Muscle layer of colon (tissue), 2 donors: ENCODE measurements around the gene SPATS2.

Source experiments
- H3K27ac ChIP-seq: one replicate; pipeline ENCODE4 v1.7.0; 2013; ENCODE audit warnings: low read depth, mild to moderate bottlenecking, low read length, moderate library complexity
- H3K27me3 ChIP-seq, 2 donors: one replicate each; pipeline ENCODE4 v1.7.0; 2013; ENCODE audit warnings: low read length in 2 of 2, mild to moderate bottlenecking in 2 of 2; ENCODE audit not compliant: insufficient read depth in 2 of 2, control insufficient read depth in 1 of 2
- H3K36me3 ChIP-seq: one replicate; pipeline ENCODE4 v1.7.0; 2013; ENCODE audit warnings: mild to moderate bottlenecking, low read length; ENCODE audit not compliant: insufficient read depth
- H3K4me1 ChIP-seq: one replicate; pipeline ENCODE4 v1.7.0; 2013; ENCODE audit warnings: mild to moderate bottlenecking, low read length; ENCODE audit not compliant: insufficient read depth
- H3K4me3 ChIP-seq, 2 donors: one replicate each; pipeline ENCODE4 v1.7.0; 2013; ENCODE audit warnings: low read length in 2 of 2, low read depth in 1 of 2, mild to moderate bottlenecking in 1 of 2, moderate library complexity in 1 of 2
- H3K9ac ChIP-seq: one replicate; pipeline ENCODE4 v1.7.0; 2013; ENCODE audit warnings: low read length
- H3K9me3 ChIP-seq: one replicate; pipeline ENCODE4 v1.7.0; 2013; ENCODE audit warnings: mild to moderate bottlenecking, low read length
- donor health status: abdominal sarcoma.
- donor health status: Adenocarcinoma of cecum.

Gene SPATS2

DNA sequence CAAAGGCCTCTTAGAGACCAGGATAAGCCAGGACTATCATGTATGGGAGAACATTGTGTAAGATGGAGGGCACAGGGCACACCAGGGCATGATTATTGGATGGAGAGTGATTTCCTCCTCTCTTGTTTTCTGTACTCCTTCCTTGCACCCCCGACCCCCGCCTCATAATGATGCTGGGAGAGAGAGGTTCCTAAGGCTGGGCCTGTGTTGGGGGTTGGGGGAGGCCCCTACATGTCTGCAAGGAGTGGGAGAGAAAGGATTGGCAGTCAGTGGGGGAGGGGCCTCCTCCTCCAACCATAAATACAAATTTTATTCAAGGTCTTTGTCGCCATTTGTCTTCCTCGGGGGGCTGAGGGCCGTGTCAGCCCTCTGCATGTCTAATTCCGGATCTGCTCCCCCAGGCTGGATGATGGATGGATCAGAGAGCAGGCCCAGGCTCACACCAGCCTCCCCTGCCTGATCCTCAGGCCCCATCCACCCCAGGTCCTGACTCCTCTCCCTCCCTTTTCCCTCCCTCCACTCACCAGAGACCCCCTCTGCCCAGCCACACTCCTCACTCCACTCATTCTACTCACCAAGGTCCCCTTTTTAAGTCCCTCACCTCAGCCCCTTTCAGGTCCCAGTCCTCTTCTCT lies 28.3 kb upstream of the SPATS2 start:
- H3K36me3 ChIP-seq: no peaks in the 10 kb centered on the region
- no peak overlapping the region for H3K27ac ChIP-seq
- no peaks in the 10 kb centered on the region for H3K9me3 ChIP-seq
- no peak overlapping the region for H3K9ac ChIP-seq
- H3K4me1 ChIP-seq: peaks cover 22% of the 10 kb centered on the region
- no peak overlapping the region for H3K4me3 ChIP-seq
- peaks cover 60 to 87% of the 10 kb centered on the region in 2 donors for H3K27me3 ChIP-seq

DNA sequence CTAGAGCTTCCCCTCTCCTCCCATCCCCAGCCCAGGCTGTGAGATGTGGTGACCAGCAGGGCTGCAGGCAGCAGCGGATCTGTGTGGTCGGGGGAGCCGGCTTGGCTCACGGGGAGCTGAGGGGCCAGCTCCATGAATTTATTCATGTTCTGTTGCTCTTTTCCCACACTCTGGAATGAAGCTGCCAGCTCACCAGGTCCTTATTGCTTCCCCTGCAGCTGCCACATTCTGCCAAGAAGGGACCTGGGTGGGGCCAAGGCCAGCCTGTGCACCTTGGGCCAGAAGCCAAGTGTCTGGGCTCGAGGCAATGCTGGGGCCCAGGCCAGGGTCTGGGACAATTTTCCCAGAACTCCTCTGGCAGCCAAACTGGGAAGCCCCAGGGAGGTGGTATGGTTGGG lies 27.8 kb upstream of the SPATS2 start:
- Histone ChIP-seq H3K4me3 (no peak overlapping the region), H3K27ac (no peak overlapping the region), H3K4me1 (peaks cover 24% of the 10 kb centered on the region), H3K9ac (no peak overlapping the region), H3K9me3 (no peaks in the 10 kb centered on the region), H3K36me3 (no peaks in the 10 kb centered on the region), H3K27me3 (peaks cover 61 to 87% of the 10 kb centered on the region in 2 donors)

DNA sequence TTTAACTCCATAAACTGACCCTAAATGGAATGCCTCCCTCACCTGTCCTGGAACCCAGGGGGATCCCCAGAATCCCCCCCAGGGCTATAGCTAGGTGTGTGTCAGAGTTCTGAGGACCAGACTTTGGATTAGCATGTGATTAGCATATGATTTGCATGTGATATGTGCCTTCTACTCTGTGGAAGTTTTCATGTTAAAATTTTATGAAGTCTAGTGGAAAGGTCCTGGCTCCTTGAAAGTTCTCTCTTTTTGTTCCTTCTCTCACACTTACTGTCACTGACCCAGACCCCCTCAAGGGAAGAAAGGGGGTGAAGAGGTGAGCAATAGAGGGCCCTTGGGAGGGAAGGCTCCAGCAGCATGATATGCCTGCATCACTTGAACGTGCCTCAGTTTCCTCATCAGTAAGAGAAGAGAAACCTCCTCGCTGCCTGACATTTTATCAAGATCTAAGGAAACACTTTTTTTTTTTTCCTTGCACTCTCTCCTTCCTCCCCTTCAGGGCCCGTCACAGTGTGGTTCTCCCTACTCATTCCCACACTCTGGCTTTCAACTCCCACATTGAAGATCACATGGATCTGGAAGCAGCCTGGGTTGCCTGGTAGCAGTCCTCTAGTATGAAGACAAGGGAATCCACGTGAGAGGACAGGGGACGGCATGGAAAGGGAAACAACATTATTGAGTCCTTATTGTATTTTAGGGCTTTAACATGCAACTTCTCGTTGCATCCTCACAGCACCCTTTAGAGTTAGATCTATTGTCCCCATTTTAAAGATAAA lies 27.0 kb upstream of the SPATS2 start:
- no peaks in the 10 kb centered on the region for H3K36me3 ChIP-seq
- H3K4me1 ChIP-seq: peaks cover 24% of the 10 kb centered on the region
- no peak overlapping the region for H3K9ac ChIP-seq
- no peak overlapping the region for H3K27ac ChIP-seq
- peaks cover 56 to 87% of the 10 kb centered on the region in 2 donors for H3K27me3 ChIP-seq
- H3K4me3 ChIP-seq: no peak overlapping the region
- H3K9me3 ChIP-seq: no peaks in the 10 kb centered on the region

DNA sequence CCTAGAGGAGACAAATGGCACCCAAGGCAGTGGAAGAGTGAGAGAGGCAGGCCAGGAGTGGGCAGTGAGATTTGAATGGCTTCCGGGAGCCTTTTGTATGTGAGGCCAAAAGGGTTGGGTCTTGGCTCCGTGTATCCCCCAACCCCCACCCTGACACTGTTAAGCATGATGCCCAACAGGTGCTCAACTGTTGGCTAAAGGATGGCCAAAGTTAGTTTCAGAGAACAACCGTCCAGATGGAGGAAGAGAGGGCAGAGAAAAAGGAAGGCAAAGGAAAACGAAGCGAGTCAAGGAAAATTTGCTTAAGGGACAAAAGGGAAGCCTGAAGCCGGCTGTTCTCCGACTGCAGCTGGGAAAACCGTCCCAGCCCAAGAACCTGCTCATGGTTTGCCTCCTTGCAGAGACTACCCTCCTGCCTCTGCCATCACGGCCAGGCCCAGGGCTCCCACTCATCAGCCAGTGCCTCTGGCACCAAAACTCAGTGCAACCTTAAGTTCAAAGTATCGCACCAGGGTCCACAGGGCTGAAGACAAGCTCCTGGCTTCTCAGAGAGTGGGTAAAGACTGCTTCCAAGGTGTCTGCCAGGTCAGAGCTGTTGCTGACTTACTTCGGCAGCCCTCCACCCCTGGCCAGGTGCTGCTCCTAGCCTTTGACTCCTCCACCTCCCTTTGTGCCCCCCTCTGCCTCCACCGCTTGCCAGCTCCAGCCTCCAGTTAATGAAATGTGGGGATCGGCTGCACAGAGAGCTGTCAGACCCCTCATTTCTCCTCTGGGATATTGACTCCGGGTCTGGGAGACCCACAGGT lies 26.1 kb upstream of the SPATS2 start:
- Histone ChIP-seq H3K36me3 (no peaks in the 10 kb centered on the region), H3K4me3 (no peak overlapping the region), H3K9me3 (no peaks in the 10 kb centered on the region), H3K27ac (no peak overlapping the region), H3K4me1 (peaks cover 31% of the 10 kb centered on the region), H3K27me3 (peaks cover 54 to 87% of the 10 kb centered on the region in 2 donors), H3K9ac (no peak overlapping the region)

DNA sequence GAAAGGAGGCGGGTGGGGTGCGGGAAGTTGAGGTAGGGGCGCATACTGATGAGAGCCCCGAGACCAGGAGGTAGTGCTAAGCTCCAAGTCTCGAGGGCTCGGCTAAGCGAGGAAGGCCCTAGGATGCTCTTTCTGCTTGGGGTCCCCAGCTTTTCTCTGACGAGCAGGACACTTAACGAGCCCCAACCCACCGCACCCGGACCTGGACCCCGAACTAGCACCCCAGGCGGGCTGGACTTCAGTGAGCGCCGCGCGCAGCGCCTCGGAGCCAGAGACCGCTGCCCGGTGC lies 25.5 kb upstream of the SPATS2 start:
- peaks cover 54 to 87% of the 10 kb centered on the region in 2 donors for H3K27me3 ChIP-seq
- no peak overlapping the region for H3K27ac ChIP-seq
- no peaks in the 10 kb centered on the region for H3K9me3 ChIP-seq
- H3K4me1 ChIP-seq: peaks cover 35% of the 10 kb centered on the region
- H3K4me3 ChIP-seq: peak overlapping the region in 1 of 2 donors; percentile 29
- H3K36me3 ChIP-seq: no peaks in the 10 kb centered on the region
- H3K9ac ChIP-seq: no peak overlapping the region

DNA sequence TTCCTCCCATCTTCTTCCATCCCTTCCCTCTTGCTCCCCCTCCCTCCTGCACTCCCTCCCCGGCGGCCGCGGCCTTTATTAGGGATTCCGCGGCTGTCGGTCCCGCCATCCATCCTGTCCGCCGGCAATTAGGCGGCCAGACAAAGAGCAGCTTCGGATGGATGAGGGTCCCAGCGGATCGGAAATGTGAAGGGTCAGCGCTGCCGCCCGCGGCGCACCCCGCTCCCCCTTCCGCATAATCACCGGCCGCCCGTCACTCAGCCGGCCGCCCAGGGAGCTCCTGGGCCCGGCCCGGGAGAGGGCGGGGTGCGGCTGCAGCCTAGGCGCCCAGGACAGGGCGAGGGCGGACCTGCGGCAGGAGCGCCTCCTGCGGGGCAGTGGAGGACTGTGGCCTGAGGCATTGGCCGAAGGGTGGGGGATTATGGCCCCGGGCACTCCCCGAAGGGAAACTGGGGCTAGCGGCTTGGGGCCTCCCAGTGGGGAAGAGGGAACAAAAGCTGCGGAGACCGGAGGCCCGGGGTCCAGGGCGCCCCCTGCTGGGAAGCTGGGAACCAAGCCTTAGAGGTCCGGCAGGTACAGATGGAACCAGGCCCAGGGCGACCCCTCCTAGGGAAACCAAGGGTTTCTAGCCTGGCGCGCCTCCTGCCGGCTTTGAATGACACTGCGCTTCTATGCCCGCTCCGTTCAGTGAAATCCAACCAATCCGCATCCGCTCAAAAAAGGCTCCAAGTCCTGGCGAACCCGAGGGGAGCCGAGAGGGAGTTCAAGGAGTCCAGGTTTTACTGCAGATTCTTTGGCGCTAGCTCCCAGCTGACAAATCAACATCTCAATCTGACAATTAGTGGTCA lies 25.0 kb upstream of the SPATS2 start:
- H3K9ac ChIP-seq: no peak overlapping the region
- no peak overlapping the region for H3K27ac ChIP-seq
- peaks cover 39% of the 10 kb centered on the region for H3K4me1 ChIP-seq
- H3K27me3 ChIP-seq: peaks cover 54 to 87% of the 10 kb centered on the region in 2 donors
- no peaks in the 10 kb centered on the region for H3K9me3 ChIP-seq
- peak overlapping the region; percentile 29 to 43 for H3K4me3 ChIP-seq
- H3K36me3 ChIP-seq: no peaks in the 10 kb centered on the region

DNA sequence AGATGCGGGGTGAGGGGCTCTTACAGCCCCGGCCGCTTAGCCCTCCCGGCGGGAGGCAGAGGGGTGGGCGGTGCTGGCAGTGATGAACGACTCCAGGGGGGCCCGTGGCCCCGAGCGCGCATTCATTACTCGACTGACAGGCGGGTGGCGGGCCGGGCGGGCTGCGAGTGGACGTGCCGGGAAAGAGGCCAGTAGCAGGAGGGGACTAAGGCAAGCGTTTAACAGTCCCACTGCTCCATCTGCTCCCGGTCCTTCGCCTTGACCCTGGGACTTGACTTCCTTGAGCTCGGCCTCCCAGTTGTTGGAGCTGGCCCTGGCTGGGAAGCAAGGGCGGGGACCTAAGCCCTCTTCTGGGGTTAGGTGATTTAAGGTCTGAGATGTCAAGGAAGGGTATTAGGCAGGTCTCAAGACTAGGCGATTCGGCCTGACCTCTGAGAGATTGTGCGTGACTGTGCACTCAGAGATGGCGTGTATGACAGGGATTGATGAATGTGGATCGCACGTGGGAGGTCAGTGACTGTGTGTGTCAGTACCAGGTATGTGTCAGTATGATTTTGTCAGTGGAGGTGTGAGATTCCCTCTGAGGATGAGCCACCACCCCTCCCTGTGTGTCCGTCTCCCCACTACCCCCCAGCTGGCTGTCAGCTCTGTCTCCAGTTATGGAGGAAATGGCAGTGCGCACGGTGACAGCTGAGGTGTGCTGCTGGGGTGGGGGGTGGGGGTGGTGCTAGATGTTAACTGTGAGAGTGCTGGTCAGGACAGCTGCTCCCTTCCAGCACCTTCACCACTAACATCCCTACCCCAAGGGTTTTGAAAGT lies 24.1 kb upstream of the SPATS2 start:
- Histone ChIP-seq H3K9ac (no peak overlapping the region), H3K27me3 (peaks cover 52 to 87% of the 10 kb centered on the region in 2 donors), H3K9me3 (no peaks in the 10 kb centered on the region), H3K4me1 (peaks cover 47% of the 10 kb centered on the region), H3K36me3 (no peaks in the 10 kb centered on the region), H3K27ac (no peak overlapping the region), H3K4me3 (peak overlapping the region; percentile 29 to 43)

DNA sequence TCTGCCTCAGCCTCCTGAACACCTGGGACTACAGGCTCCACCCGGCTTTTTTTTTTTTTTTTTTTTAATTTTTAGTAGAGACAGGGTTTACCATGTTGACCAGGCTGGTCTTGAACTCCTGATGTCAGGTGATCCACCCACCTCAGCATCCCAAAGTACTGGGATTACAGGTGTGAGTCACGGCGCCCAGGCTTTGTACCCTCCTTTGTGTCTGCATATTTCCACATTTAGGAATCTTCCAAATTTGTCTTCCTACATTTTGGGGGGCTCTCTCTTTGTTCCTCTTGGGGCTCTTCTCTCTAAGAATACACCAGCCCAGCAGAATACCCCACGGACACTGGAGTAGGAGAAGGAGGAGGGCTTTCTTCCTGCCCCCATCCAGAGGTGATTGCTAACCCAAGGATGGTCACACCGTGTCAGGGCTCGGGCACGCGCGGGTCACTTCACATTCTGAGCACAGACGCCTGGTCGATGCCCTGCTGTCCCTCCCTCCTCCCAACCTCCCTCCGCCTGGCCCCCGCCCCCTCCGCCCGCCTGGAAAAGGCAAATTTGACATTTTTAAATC lies 22.7 kb upstream of the SPATS2 start:
- Histone ChIP-seq H3K9me3 (no peaks in the 10 kb centered on the region), H3K4me1 (peaks cover 49% of the 10 kb centered on the region), H3K36me3 (no peaks in the 10 kb centered on the region), H3K27ac (no peak overlapping the region), H3K27me3 (peaks cover 62 to 88% of the 10 kb centered on the region in 2 donors), H3K9ac (no peak overlapping the region), H3K4me3 (no peak overlapping the region)

DNA sequence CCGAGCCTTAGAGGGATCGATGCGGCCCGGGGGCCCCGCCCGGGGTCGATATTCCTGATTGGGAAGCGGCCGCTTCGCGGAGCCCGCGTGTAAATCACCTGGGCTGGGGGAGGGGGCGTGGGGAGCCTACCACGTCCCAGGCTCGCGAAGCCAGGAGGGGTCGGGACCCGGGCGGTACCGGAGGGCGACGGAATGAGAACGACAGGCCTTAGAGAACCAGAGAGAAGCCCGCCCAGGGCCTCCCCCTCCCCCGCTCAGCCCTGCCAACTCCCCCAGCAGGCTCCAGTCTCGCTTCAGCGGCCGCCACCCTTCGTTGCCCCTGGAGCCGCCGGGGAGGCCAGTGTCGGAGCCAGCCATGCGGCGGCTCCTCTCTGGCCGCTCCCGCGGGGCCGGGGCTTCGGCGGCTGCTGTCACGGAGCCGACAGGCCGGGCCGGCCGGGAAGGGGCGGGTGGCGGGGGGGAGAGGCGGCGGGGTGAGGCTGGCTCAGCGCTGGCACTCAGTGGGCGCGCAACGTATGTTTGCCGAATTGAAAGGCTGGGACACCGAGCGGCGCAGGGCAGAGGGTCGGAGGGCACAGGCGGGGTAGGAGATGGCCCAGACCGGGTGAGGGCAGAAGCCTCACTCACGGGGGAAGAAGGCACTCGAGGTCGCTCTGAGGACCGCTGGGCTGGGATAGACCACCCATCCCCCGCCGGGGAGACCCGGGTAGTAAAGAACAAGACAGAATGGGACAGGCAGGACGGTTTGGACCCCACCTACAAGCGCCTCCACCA lies 22.0 kb upstream of the SPATS2 start:
- H3K9me3 ChIP-seq: no peaks in the 10 kb centered on the region
- peaks cover 67 to 84% of the 10 kb centered on the region in 2 donors for H3K27me3 ChIP-seq
- H3K4me1 ChIP-seq: peaks cover 49% of the 10 kb centered on the region
- H3K9ac ChIP-seq: no peak overlapping the region
- peak overlapping the region; percentile 35 to 57 for H3K4me3 ChIP-seq
- no peak overlapping the region for H3K27ac ChIP-seq
- no peaks in the 10 kb centered on the region for H3K36me3 ChIP-seq
